Measurements from ENCODE around the gene ECHDC1. TPM values are rescaled to one million over a fixed set of nuclear protein-coding genes. Genes with fewer than 3 reads are reported as not detected.
"Not testable (repeated sequence)": the region's sequence is repeated elsewhere in the genome, so short reads cannot be mapped to it uniquely, and the experiment has no call there.

The ECHDC1 gene, protein sequence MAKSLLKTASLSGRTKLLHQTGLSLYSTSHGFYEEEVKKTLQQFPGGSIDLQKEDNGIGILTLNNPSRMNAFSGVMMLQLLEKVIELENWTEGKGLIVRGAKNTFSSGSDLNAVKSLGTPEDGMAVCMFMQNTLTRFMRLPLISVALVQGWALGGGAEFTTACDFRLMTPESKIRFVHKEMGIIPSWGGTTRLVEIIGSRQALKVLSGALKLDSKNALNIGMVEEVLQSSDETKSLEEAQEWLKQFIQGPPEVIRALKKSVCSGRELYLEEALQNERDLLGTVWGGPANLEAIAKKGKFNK
- 10 to 100 TPM; 38.6 to 40.2 TPM for total RNA-seq

DNA sequence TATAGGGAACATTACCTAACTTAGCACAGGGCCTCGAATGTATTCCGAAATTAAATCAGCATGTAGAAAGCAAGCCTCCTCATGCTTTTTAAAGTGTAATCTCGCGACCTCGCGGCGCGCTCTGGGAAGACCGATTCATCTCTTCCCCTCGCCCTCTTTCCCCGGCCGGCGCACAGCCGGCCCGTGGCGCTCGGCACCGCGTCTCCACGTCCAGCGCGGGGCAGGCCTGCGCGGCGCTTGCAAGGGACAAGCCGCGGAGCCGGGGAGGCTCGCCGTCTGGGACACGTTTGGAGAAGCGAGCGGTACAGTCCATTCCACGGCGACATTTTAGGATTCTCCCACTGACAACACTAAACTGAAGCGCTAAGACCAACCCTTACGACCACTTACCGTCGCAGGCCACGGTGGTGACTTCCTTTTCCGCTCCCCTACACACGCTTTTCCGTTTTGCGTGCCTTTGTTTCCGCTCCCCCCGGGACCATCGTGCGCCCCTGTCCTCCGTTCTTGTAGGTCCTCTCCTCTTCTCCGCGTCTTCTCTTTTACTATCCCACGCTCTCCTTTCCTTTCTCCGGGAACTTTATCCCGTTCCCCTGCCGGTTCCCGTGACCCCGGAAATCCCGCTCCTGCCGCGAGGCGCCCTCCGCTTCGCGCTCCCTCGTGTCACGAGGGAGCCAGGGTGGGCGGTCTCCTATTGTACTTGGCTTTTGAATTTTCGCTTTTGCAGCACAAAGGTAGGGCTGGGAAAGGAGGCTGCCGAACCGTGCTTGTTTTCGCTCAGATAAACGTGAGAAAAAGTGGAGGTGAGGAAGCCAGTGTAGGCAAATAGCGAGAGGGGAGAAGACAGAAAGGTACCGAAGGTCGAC, at the start of gene ECHDC1:
TSS of gene ECHDC1 (minus strand) at position 664 of the 863 bp plus-strand sequence. CDS start 12,581 bp downstream, outside the sequence.
- ATAC-seq (ENCODE audit: low read depth) (peak; percentile 89), DNase-seq (peak; percentile 78)
- Mint-ChIP-seq H3K4me1 (peaks cover 10% of the 10 kb centered on the region), H3K4me3 (no peak within 1 kb of the TSS), H3K27ac (no peak within 1 kb of the TSS), H3K36me3 (peaks cover 1% of the 10 kb centered on the region), H3K9me3 (no peaks in the 10 kb centered on the region), H3K27me3 (no peaks in the 10 kb centered on the region)
- POLR2A ChIA-PET, result interaction anchor here (0.6 to 1.4 kb wide), 5 partner anchors 10 to 1552 kb away, joined by 3 to 6 read pairs (median 3); partner anchors contain the start of genes NCOA7 and RNF146

- POLR2A ChIA-PET, result no interaction called here
- Mint-ChIP-seq H3K4me3 (no peak overlapping the region), H3K4me1 (no peaks in the 10 kb centered on the region), H3K27ac (no peak overlapping the region), H3K9me3 (no peaks in the 10 kb centered on the region), H3K36me3 (no peaks in the 10 kb centered on the region), H3K27me3 (peaks cover 3% of the 10 kb centered on the region)
- DNase-seq (no peak), ATAC-seq (ENCODE audit: low read depth) (no peak)
Measured at GRCh38 chr6:127392301-127392700, 48.9 kb upstream of the ECHDC1 start.

- Mint-ChIP-seq H3K27me3 (peaks cover 3% of the 10 kb centered on the region), H3K9me3 (no peaks in the 10 kb centered on the region), H3K4me3 (no peak overlapping the region), H3K4me1 (no peaks in the 10 kb centered on the region), H3K27ac (no peak overlapping the region), H3K36me3 (no peaks in the 10 kb centered on the region)
- no peak for DNase-seq
- POLR2A ChIA-PET, result no interaction called here
- no peak for ATAC-seq (ENCODE audit: low read depth)
Measured at GRCh38 chr6:127391094-127391953, 47.9 kb upstream of the ECHDC1 start.

DNA sequence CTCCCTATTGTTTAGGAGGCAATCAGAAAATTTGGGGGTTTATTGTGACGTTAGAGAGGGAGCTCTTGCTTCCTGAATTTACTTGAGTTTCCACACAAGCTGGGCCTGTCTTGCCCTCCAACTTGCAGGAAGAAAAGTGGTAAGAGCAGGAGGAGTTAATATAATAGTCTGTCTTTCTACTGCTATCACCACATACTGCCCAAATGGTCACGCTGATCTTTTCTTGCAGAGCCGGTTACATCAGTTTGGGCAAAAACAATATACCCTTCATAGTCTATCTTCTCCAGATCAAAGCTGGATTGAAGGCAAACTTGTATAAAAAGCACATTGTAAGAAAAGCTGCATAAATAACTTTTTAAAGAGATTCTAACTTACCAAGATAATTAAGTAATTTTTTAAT, 46.3 kb upstream of the ECHDC1 start:
- H3K27me3 Mint-ChIP-seq, result peaks cover 6% of the 10 kb centered on the region

GRCh38 chr6:127385668-127386430, 42.4 kb upstream of the ECHDC1 start:
- Mint-ChIP-seq H3K4me3 (no peak overlapping the region), H3K4me1 (no peaks in the 10 kb centered on the region), H3K36me3 (no peaks in the 10 kb centered on the region), H3K27me3 (peaks cover 6% of the 10 kb centered on the region), H3K9me3 (no peaks in the 10 kb centered on the region), H3K27ac (no peak overlapping the region)
- POLR2A ChIA-PET, result no interaction called here
- no peak for ATAC-seq (ENCODE audit: low read depth)
- DNase-seq, result no peak

More for the DNA sequence above, 46.3 kb upstream of the ECHDC1 start:
- no peak overlapping the region for H3K27ac Mint-ChIP-seq
- POLR2A ChIA-PET, result no interaction called here
- no peaks in the 10 kb centered on the region for H3K36me3 Mint-ChIP-seq
- no peaks in the 10 kb centered on the region for H3K4me1 Mint-ChIP-seq
- no peak for DNase-seq
- no peaks in the 10 kb centered on the region for H3K9me3 Mint-ChIP-seq
- no peak overlapping the region for H3K4me3 Mint-ChIP-seq
- no peak for ATAC-seq (ENCODE audit: low read depth)

GRCh38 chr6:127384848-127385247, 41.4 kb upstream of the ECHDC1 start:
- H3K36me3 Mint-ChIP-seq; H3K4me3 Mint-ChIP-seq; H3K27ac Mint-ChIP-seq; POLR2A ChIA-PET; ATAC-seq (ENCODE audit: low read depth); H3K4me1 Mint-ChIP-seq; H3K27me3 Mint-ChIP-seq; H3K9me3 Mint-ChIP-seq; DNase-seq: not testable (repeated sequence)

DNA sequence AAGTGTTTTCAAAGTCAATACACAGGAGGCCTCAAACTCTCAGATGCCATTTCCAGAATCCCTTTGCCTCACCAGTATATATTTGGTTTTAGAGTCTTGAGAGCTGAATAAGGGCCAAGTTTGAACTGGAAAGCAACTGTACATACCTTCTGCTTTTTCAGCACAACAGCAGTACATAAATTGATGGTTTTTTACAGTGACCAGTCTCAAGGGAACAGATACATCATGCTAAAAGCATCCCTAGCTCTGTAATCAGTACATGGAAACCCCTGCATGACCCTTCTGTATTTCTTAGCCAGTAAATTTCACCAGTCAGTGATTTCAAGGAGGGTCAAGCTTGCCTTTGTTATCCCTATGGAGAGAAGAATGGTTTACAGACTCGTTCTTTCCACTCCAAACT, 40.6 kb upstream of the ECHDC1 start:
- peaks cover 3% of the 10 kb centered on the region for H3K27me3 Mint-ChIP-seq
- no peak overlapping the region for H3K27ac Mint-ChIP-seq
- no peaks in the 10 kb centered on the region for H3K9me3 Mint-ChIP-seq
- POLR2A ChIA-PET, result interaction anchor here (0.6 kb wide), 1 partner anchor 1566 kb away, joined by 6 read pairs; no protein-coding TSS in a partner anchor
- DNase-seq, result no peak
- H3K36me3 Mint-ChIP-seq, result no peaks in the 10 kb centered on the region
- no peak for ATAC-seq (ENCODE audit: low read depth)
- no peak overlapping the region for H3K4me3 Mint-ChIP-seq
- no peaks in the 10 kb centered on the region for H3K4me1 Mint-ChIP-seq

- Mint-ChIP-seq H3K27ac (no peak overlapping the region), H3K27me3 (peaks cover 3% of the 10 kb centered on the region), H3K4me1 (no peaks in the 10 kb centered on the region), H3K9me3 (no peaks in the 10 kb centered on the region), H3K36me3 (no peaks in the 10 kb centered on the region), H3K4me3 (no peak overlapping the region)
- POLR2A ChIA-PET, result no interaction called here
- DNase-seq, result no peak
- no peak for ATAC-seq (ENCODE audit: low read depth)
Measured at GRCh38 chr6:127382413-127382812, 39.0 kb upstream of the ECHDC1 start.

DNA sequence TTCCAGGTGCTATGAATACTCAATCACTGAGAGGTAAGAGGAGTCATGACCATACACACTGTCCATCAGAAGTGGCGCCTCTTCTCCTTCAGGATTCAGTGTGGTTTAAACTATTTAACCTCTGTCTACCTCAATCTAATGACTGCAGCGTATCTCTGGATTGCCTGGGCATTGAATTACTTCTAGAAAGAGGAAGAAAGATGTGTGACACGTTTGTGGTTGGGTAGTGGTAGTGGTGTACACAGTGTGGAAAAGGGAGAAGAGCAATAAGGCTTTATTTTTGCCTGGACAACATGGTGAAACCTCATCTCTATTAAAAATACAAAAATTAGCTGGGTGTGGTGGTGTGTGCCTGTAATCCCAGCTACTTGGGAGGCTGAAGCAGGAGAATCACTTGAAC, 38.0 kb upstream of the ECHDC1 start:
- ATAC-seq (ENCODE audit: low read depth) (no peak), DNase-seq (no peak)
- Mint-ChIP-seq H3K4me1 (no peaks in the 10 kb centered on the region), H3K27me3 (peaks cover 3% of the 10 kb centered on the region), H3K4me3 (no peak overlapping the region), H3K9me3 (no peaks in the 10 kb centered on the region), H3K27ac (no peak overlapping the region), H3K36me3 (no peaks in the 10 kb centered on the region)
- POLR2A ChIA-PET, result no interaction called here

DNA sequence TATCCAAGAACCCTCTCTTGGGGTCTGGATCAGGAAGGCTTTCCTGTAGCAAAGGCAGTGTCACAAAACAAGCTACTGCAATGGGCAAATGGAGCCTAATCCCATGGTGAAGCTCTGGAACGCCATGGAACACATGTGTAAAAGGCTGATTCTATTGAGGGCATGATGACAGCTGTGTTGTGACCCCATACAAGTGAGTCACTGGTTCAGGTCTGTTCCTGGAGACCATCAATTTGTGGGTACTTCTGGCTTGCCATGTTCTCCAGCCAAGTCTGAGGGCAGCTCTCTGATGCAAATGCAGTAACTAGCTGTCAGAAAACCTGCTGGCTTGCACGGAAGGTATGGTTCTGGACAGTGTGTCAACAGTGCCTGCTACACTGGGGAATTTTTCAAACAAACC, 33.3 kb upstream of the ECHDC1 start:
- no peak overlapping the region for H3K27ac Mint-ChIP-seq
- POLR2A ChIA-PET, result no interaction called here
- peaks cover 2% of the 10 kb centered on the region for H3K9me3 Mint-ChIP-seq
- ATAC-seq (ENCODE audit: low read depth) (no peak), DNase-seq (no peak)
- peaks cover 2% of the 10 kb centered on the region for H3K36me3 Mint-ChIP-seq
- no peaks in the 10 kb centered on the region for H3K27me3 Mint-ChIP-seq
- no peaks in the 10 kb centered on the region for H3K4me1 Mint-ChIP-seq
- H3K4me3 Mint-ChIP-seq, result no peak overlapping the region

- no peak overlapping the region for H3K4me3 Mint-ChIP-seq
- H3K9me3 Mint-ChIP-seq, result peaks cover 7% of the 10 kb centered on the region
- DNase-seq (no peak), ATAC-seq (ENCODE audit: low read depth) (no peak)
- H3K27me3 Mint-ChIP-seq, result no peaks in the 10 kb centered on the region
- POLR2A ChIA-PET, result no interaction called here
- no peak overlapping the region for H3K27ac Mint-ChIP-seq
- H3K36me3 Mint-ChIP-seq, result peaks cover 3% of the 10 kb centered on the region
- H3K4me1 Mint-ChIP-seq, result peaks cover 1% of the 10 kb centered on the region
Measured at GRCh38 chr6:127367023-127367375, 23.6 kb upstream of the ECHDC1 start.

DNA sequence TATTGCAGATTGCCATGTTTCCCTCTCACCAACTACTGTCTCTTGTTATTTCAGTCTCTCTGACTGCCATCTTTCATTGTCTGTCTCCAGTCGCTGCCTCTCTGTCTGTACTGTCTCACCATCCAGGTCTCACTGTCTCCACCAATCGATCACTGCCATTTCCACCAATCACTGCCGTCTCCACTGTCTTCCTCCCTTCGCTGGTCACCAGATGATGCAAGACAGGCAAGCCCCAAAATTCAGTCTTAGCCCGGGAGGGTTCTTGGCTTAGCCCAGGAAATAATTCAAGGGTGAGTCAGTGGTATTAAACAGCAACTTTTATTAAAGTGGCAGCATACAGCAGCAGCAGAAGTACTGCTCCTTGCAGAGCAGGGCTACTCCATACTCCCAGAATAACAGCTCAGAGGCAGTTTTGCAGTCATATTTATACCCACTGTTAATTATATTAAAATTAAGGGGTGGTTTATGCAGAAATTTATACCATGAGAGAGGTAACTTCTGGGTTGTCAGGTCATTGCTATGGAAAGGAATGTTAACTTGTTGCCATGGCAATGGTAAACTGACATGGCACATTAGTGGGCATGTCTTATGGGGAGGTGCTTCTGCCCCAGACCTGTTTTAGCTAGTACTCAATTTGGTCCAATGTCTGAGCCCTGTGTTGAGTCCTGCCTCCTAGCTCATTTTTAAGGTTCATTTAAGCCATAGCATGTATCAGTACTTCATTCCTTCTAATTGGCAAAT, 23.0 kb upstream of the ECHDC1 start:
- Mint-ChIP-seq H3K27me3 (no peaks in the 10 kb centered on the region), H3K9me3 (peaks cover 5% of the 10 kb centered on the region), H3K27ac (no peak overlapping the region), H3K4me1 (peaks cover 1% of the 10 kb centered on the region), H3K4me3 (no peak overlapping the region), H3K36me3 (peaks cover 1% of the 10 kb centered on the region)
- ATAC-seq (ENCODE audit: low read depth), result no peak
- POLR2A ChIA-PET, result no interaction called here
- DNase-seq, result no peak

Measured in activated naive CD8-positive, alpha-beta T cell treated with anti-CD3 and anti-CD28 coated beads, Interleukin-2, amount 10 ng/mL, durations not matched to agents 7 days and 5 days (primary cell).